Fibroblast of skin of right quadriceps (primary cell): Measurements from ENCODE around the gene ZSWIM5.
"Not testable (repeated sequence)": the region's sequence is repeated elsewhere in the genome, so short reads cannot be mapped to it uniquely, and the experiment has no call there.

Experiments used
- DNase-seq: peaks from one replicate; pipeline ENCODE4 v3.0.0-alpha.2; 2013

Gene ZSWIM5

GRCh38 chr1:45200906-45201500, 5.4 kb downstream of the ZSWIM5 start:
- no peak for DNase-seq

- no peak for DNase-seq
These were observed 6.0 kb downstream of the ZSWIM5 start for GRCh38 chr1:45200435-45200834.

GRCh38 chr1:45198185-45198584, 8.2 kb downstream of the ZSWIM5 start:
- DNase-seq = no peak

- no peak for DNase-seq
These were observed 9.5 kb downstream of the ZSWIM5 start for GRCh38 chr1:45196863-45197262.

- DNase-seq = no peak
These were observed 15.0 kb downstream of the ZSWIM5 start for GRCh38 chr1:45191418-45191783.

- no peak for DNase-seq
These were observed 18.7 kb downstream of the ZSWIM5 start for GRCh38 chr1:45187725-45188124.

- not testable (repeated sequence) for DNase-seq
These were observed 26.4 kb downstream of the ZSWIM5 start for GRCh38 chr1:45179918-45180519.

- no peak for DNase-seq
These were observed 29.0 kb downstream of the ZSWIM5 start for GRCh38 chr1:45177452-45177851.

GRCh38 chr1:45172764-45173163, 33.6 kb downstream of the ZSWIM5 start:
- no peak for DNase-seq

- no peak for DNase-seq
These were observed 34.4 kb downstream of the ZSWIM5 start for GRCh38 chr1:45172005-45172404.

- DNase-seq = no peak
These were observed 34.8 kb downstream of the ZSWIM5 start for GRCh38 chr1:45171575-45171974.

- no peak for DNase-seq
These were observed 36.2 kb downstream of the ZSWIM5 start for GRCh38 chr1:45170151-45170742.

- DNase-seq = not testable (repeated sequence)
These were observed 38.5 kb downstream of the ZSWIM5 start for GRCh38 chr1:45167947-45168346.

- DNase-seq = not testable (repeated sequence)
These were observed 42.1 kb downstream of the ZSWIM5 start for GRCh38 chr1:45164307-45164706.

- not testable (repeated sequence) for DNase-seq
These were observed 43.3 kb downstream of the ZSWIM5 start for GRCh38 chr1:45163111-45163510.

- not testable (repeated sequence) for DNase-seq
These were observed 44.1 kb downstream of the ZSWIM5 start for GRCh38 chr1:45162041-45163035.

- DNase-seq = no peak
These were observed 50.4 kb downstream of the ZSWIM5 start for GRCh38 chr1:45155957-45156356.

- DNase-seq = no peak
These were observed 51.0 kb downstream of the ZSWIM5 start for GRCh38 chr1:45155423-45155822.

GRCh38 chr1:45152126-45152525, 54.3 kb downstream of the ZSWIM5 start:
- no peak for DNase-seq

GRCh38 chr1:45148209-45148825, 58.1 kb downstream of the ZSWIM5 start:
- DNase-seq = no peak

- DNase-seq = no peak
These were observed 59.6 kb downstream of the ZSWIM5 start for GRCh38 chr1:45146833-45147232.

- DNase-seq = no peak
These were observed 65.0 kb downstream of the ZSWIM5 start for GRCh38 chr1:45141247-45142003.
